ENCODE measurements around the gene COA3. TPM values are rescaled to one million over a fixed set of nuclear protein-coding genes. Genes with fewer than 3 reads are reported as not detected.

The COA3 gene
- total RNA-seq, 1 donor from 2014 or later, result 89.4 TPM

- TF ChIP-seq POLR2AphosphoS5 (IDR thresholded peaks at IDR 0.05; ENCODE audit: insufficient read depth in 1 of 2, low read depth in 1 of 2), result no peak
- no peak for TF ChIP-seq CTCF (IDR thresholded peaks at IDR 0.05)
- no peak for TF ChIP-seq POLR2A (IDR thresholded peaks at IDR 0.05)
- H3K27me3 ChIP-seq, result no peaks in the 10 kb centered on the region
- DNase-seq (ENCODE audit: extremely low spot score in 2 of 2), result no peak
- no peak overlapping the region for H3K4me3 ChIP-seq
- peaks cover 19% of the 10 kb centered on the region for H3K4me1 ChIP-seq
- H3K27ac ChIP-seq, result no peak overlapping the region
- intact Hi-C loops (cut with DNase I), result no loop called here
- no peaks in the 10 kb centered on the region for H3K9me3 ChIP-seq
- H3K36me3 ChIP-seq, result peaks cover 0 to 31% of the 10 kb centered on the region in 2 donors
Observed at GRCh38 chr17:42779304-42779935, 19.1 kb downstream of the COA3 start.

GRCh38 chr17:42778570-42778969, 19.9 kb downstream of the COA3 start:
- intact Hi-C loops (cut with DNase I), result no loop called here
- no peaks in the 10 kb centered on the region for H3K27me3 ChIP-seq
- H3K4me3 ChIP-seq, result no peak overlapping the region
- no peaks in the 10 kb centered on the region for H3K9me3 ChIP-seq
- peaks cover 0 to 31% of the 10 kb centered on the region in 2 donors for H3K36me3 ChIP-seq
- no peak overlapping the region for H3K27ac ChIP-seq
- no peak for DNase-seq (ENCODE audit: extremely low spot score in 2 of 2)
- TF ChIP-seq CTCF (IDR thresholded peaks at IDR 0.05), result no peak
- TF ChIP-seq POLR2A (IDR thresholded peaks at IDR 0.05), result no peak
- no peak for TF ChIP-seq POLR2AphosphoS5 (IDR thresholded peaks at IDR 0.05; ENCODE audit: insufficient read depth in 1 of 2, low read depth in 1 of 2)
- peaks cover 26% of the 10 kb centered on the region for H3K4me1 ChIP-seq

DNA sequence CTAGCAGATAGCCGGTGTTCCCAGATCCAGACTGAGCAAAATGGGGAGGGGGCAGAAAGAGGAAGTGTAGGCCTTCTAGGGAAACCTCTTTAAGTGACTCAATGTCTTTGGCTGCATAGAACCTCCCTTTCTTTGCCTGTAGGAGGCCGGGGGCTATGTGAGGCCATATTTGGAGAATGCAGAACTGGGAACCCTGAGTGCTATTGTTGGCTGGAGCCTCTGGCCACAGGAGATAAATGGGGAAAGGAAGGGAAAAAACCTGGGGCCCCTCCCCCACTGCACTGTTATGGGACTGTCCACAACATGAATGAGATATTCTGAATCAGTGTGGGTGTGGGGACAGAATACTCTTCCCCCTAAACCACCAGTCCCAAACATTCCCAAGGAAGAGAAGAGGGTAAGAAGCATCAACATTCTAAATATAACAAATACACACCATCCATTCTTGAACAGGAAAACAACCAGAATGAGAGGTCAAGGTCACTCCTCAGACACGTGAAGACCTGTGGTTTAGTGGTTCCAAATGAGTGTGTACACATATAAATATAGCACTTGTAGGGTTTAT, 22.9 kb downstream of the COA3 start:
- Histone ChIP-seq H3K9me3 (no peaks in the 10 kb centered on the region), H3K27me3 (no peaks in the 10 kb centered on the region), H3K4me3 (no peak overlapping the region), H3K36me3 (peaks cover 0 to 31% of the 10 kb centered on the region in 2 donors), H3K4me1 (peaks cover 21% of the 10 kb centered on the region), H3K27ac (no peak overlapping the region)
- TF ChIP-seq CTCF (IDR thresholded peaks at IDR 0.05), result no peak
- TF ChIP-seq POLR2AphosphoS5 (IDR thresholded peaks at IDR 0.05; ENCODE audit: insufficient read depth in 1 of 2, low read depth in 1 of 2), result no peak
- DNase-seq (ENCODE audit: extremely low spot score in 2 of 2), result no peak
- intact Hi-C loops (cut with DNase I), result no loop called here

DNA sequence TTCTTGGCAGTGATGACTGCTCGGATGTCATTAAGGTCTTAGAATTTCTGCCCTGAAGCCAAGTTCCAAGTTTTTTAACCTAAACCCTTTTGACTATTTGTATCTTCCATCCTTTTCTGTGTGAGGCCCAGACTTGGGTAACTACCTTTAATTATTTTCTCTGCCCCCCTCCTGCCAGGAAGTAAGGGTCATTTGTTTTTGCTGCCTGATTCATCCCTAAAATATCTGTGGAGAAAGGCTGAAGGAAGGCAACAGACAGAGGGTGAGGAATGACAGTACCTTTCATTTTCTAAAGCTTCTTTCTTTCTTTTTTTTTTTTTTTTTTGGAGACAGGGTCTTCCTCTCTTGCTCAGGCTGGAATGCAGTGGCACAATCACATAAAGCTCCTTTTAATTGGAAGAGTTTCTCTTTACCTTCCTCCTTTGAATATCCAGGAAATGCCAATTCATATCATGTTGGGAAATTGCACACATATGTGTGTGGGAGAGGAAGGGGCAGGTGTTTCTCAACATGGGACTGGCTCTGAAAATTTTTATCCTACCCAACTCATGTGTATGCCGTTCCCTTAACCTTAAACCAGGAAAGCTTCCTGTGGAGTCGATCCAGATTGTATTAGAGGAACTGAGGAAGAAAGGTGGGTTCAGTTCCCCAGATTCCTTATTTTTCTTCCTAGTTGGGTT, 24.3 kb downstream of the COA3 start:
- intact Hi-C loops (cut with DNase I), result no loop called here
- peak overlapping the region; percentile 85 for H3K27ac ChIP-seq

More for the DNA sequence above, 24.3 kb downstream of the COA3 start:
- DNase-seq (ENCODE audit: extremely low spot score in 2 of 2), result no peak
- H3K4me3 ChIP-seq, result peak overlapping the region; percentile 75 to 78
- no peaks in the 10 kb centered on the region for H3K27me3 ChIP-seq
- no peak for TF ChIP-seq POLR2A (IDR thresholded peaks at IDR 0.05)
- no peak for TF ChIP-seq POLR2AphosphoS5 (IDR thresholded peaks at IDR 0.05; ENCODE audit: insufficient read depth in 1 of 2, low read depth in 1 of 2)
- TF ChIP-seq CTCF (IDR thresholded peaks at IDR 0.05), result no peak
- peaks cover 0 to 31% of the 10 kb centered on the region in 2 donors for H3K36me3 ChIP-seq
- H3K4me1 ChIP-seq, result peaks cover 16% of the 10 kb centered on the region
- no peaks in the 10 kb centered on the region for H3K9me3 ChIP-seq

Data from vagina (tissue), 2 donors.